Naive B cell (primary cell): Measurements from ENCODE around the gene TMEM181. TPM values are rescaled to one million over a fixed set of nuclear protein-coding genes. Genes with fewer than 3 reads are reported as not detected.
"Not testable (repeated sequence)": the region's sequence is repeated elsewhere in the genome, so short reads cannot be mapped to it uniquely, and the experiment has no call there.

Source experiments
- ATAC-seq, 2 donors: fragments of 150-1000 bp; cut with Tn5 transposase; 2 replicates each; pipeline ENCODE4 v1.10.0; 2021; ENCODE audit warnings: low read depth in 2 of 2, mild to moderate bottlenecking in 2 of 2, moderate library complexity in 2 of 2
- DNase-seq: peaks from one replicate; pipeline ENCODE4 v3.0.0; 2022
- H3K27ac Mint-ChIP-seq, 6 donors: one replicate each; pipeline ENCODE4 v1.8.0; 2020 to 2022; ENCODE audit warnings: mild to moderate bottlenecking in 6 of 6, mixed read lengths in 6 of 6, moderate library complexity in 5 of 6, inconsistent platforms in 2 of 6
- H3K27me3 Mint-ChIP-seq, 3 donors: one replicate each; pipeline ENCODE4 v1.8.0; 2021 to 2022; ENCODE audit warnings: mixed read lengths in 3 of 3, mild to moderate bottlenecking in 1 of 3
- H3K36me3 Mint-ChIP-seq, 2 donors: one replicate each; pipeline ENCODE4 v1.8.0; 2020 to 2022; ENCODE audit warnings: mixed read lengths in 2 of 2, inconsistent platforms in 1 of 2, mild to moderate bottlenecking in 1 of 2
- H3K4me1 Mint-ChIP-seq, 3 donors: one replicate each; pipeline ENCODE4 v1.8.0; 2020 to 2022; ENCODE audit warnings: mixed read lengths in 3 of 3, inconsistent platforms in 1 of 3, mild to moderate bottlenecking in 1 of 3, moderate library complexity in 1 of 3
- H3K4me3 Mint-ChIP-seq, 8 donors: one replicate each; pipeline ENCODE4 v1.8.0; 2020 to 2022; ENCODE audit warnings: mild to moderate bottlenecking in 8 of 8, mixed read lengths in 8 of 8, moderate library complexity in 8 of 8, inconsistent platforms in 2 of 8
- H3K9me3 Mint-ChIP-seq, 7 donors: one replicate each; pipeline ENCODE4 v1.8.0; 2020 to 2022; ENCODE audit warnings: mixed read lengths in 7 of 7, mild to moderate bottlenecking in 5 of 7, inconsistent platforms in 2 of 7, moderate library complexity in 1 of 7
- polyA plus RNA-seq, 6 donors: library from polyadenylated mRNA; unstranded; fragments of 300-500 nt; fragmentation: Illumina TruSeq; gene quantifications; one replicate each; pipeline ENCODE4 v1.2.3, GENCODE V29; 2021; ENCODE audit warnings: low read depth in 6 of 6

The TMEM181 gene
- polyA plus RNA-seq, 6 donors from 2014 or later = 1.9 to 2.4 (median 2.3) TPM

DNA sequence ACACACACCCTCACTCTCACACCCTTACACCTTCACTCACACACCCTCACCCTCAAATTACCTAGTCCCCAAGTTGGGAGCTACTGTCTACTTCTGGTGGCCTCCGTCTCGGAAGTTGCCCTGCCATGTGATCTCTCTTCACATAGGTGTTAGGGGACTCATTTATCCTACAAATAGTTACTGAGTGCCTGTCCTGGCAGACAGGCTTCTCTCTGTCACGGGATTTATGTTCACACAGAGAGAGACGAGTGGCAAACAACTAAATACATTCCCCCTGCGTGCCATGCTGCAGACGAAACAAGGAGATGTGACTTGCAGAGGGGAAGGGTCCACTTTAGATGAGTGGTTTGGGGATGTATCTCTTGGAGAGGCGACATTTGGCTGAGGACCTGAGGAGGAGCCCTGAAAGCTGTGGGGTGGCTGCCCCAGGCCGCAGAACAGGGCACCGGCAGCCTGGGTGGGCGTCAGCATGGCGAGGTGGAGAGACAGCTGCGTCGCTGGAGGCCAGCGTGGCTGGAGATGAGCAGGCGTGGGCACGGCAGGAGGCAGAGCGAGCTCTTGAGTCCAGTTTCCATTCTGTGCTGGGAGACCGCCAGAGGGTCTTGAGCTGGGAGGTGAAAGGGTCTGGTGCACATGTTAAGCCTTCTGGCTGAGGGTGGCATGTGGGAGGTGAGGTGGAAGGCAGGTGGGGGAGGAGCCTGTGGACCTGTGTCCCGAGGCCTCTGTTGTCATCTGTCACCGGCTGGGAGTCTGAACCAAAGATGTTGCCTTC is 67.5 kb downstream of the TMEM181 start:
- no peaks in the 10 kb centered on the region for H3K9me3 Mint-ChIP-seq

DNA sequence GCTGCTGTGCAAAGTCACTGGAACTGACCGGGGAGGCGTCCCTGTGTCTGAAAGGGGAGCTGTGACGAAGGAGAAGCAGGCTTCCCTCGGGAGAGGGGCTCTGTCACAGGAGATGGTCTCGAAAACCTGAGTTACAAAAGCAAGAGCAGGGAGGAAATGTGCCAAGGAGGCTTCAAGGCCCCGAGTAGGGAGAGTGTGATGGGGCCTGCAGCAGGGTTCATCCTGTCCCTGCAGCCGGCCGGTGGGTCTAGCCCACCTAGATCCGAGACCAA is 68.0 kb downstream of the TMEM181 start:
- H3K4me3 Mint-ChIP-seq = no peak overlapping the region
- H3K27ac Mint-ChIP-seq = peak overlapping the region in 1 of 6 donors; percentile 12
- ATAC-seq = no peak
- H3K27me3 Mint-ChIP-seq = no peaks in the 10 kb centered on the region
- peaks cover 0 to 17% (median 4%) of the 10 kb centered on the region in 3 donors for H3K4me1 Mint-ChIP-seq
- peaks cover 8 to 34% of the 10 kb centered on the region in 2 donors for H3K36me3 Mint-ChIP-seq
- H3K9me3 Mint-ChIP-seq = no peaks in the 10 kb centered on the region
- no peak for DNase-seq

More for the DNA sequence above, 67.5 kb downstream of the TMEM181 start:
- Mint-ChIP-seq H3K27me3 (no peaks in the 10 kb centered on the region), H3K4me3 (no peak overlapping the region), H3K27ac (peak overlapping the region in 4 of 6 donors; percentile 2 to 84 (median 47)), H3K36me3 (peaks cover 8 to 34% of the 10 kb centered on the region in 2 donors), H3K4me1 (peaks cover 0 to 17% (median 4%) of the 10 kb centered on the region in 3 donors)
- DNase-seq (no peak), ATAC-seq (no peak)

GRCh38 chr6:158628542-158628941 is 68.7 kb downstream of the TMEM181 start:
- no peaks in the 10 kb centered on the region for H3K9me3 Mint-ChIP-seq
- no peak overlapping the region for H3K4me3 Mint-ChIP-seq
- H3K4me1 Mint-ChIP-seq = peaks cover 0 to 17% (median 4%) of the 10 kb centered on the region in 3 donors
- no peak for DNase-seq
- peaks cover 8 to 34% of the 10 kb centered on the region in 2 donors for H3K36me3 Mint-ChIP-seq
- ATAC-seq = no peak
- no peaks in the 10 kb centered on the region for H3K27me3 Mint-ChIP-seq
- peak overlapping the region in 1 of 6 donors; percentile 41 for H3K27ac Mint-ChIP-seq

- Mint-ChIP-seq H3K27me3 (no peaks in the 10 kb centered on the region), H3K27ac (peak overlapping the region in 2 of 6 donors; percentile 6 to 79), H3K4me3 (no peak overlapping the region), H3K9me3 (no peaks in the 10 kb centered on the region), H3K36me3 (peaks cover 8 to 34% of the 10 kb centered on the region in 2 donors), H3K4me1 (peaks cover 0 to 17% (median 4%) of the 10 kb centered on the region in 3 donors)
- no peak for DNase-seq
- ATAC-seq = no peak
These were observed 69.7 kb downstream of the TMEM181 start for GRCh38 chr6:158629367-158630221.

GRCh38 chr6:158630938-158631616 is 71.2 kb downstream of the TMEM181 start:
- Mint-ChIP-seq H3K9me3 (no peaks in the 10 kb centered on the region), H3K4me1 (peaks cover 0 to 14% (median 4%) of the 10 kb centered on the region in 3 donors), H3K27ac (peak overlapping the region in 2 of 6 donors; percentile 28 to 38), H3K4me3 (no peak overlapping the region), H3K27me3 (no peaks in the 10 kb centered on the region), H3K36me3 (peaks cover 3 to 27% of the 10 kb centered on the region in 2 donors)
- DNase-seq (no peak), ATAC-seq (no peak)

GRCh38 chr6:158631678-158632537 is 72.0 kb downstream of the TMEM181 start:
- H3K27ac Mint-ChIP-seq = peak overlapping the region in 2 of 6 donors; percentile 28 to 34
- peaks cover 7 to 27% of the 10 kb centered on the region in 2 donors for H3K36me3 Mint-ChIP-seq
- H3K4me1 Mint-ChIP-seq = peaks cover 0 to 14% (median 2%) of the 10 kb centered on the region in 3 donors
- ATAC-seq (no peak), DNase-seq (no peak)
- no peaks in the 10 kb centered on the region for H3K9me3 Mint-ChIP-seq
- no peak overlapping the region for H3K4me3 Mint-ChIP-seq
- no peaks in the 10 kb centered on the region for H3K27me3 Mint-ChIP-seq

- ATAC-seq, H3K27ac Mint-ChIP-seq: not testable (repeated sequence)
These were observed 72.7 kb downstream of the TMEM181 start for GRCh38 chr6:158632538-158633119.

DNA sequence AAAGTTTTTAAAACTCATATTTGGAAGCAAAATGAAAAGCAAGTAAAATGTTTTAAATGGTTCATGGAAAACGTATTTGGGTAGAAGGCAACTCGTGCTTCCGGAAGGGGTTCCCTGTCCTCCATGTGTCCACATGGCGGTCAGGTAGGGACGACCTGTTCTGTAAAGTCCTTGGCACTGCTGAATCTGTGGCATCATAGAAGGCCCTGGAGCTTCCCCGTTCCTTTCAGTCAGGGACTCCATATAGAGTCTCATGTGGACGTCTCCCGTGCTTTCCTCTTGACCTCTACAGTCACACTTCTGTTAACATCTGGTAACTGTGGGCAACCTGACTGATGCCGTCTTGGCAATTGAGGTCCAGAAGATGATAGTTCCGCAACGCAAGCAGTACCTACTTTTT is 73.2 kb downstream of the TMEM181 start:
- Mint-ChIP-seq H3K36me3 (peaks cover 7 to 20% of the 10 kb centered on the region in 2 donors), H3K27ac (peak overlapping the region in 1 of 6 donors; percentile 6), H3K4me3 (no peak overlapping the region), H3K9me3 (no peaks in the 10 kb centered on the region), H3K4me1 (peaks cover 0 to 6% (median 0%) of the 10 kb centered on the region in 3 donors), H3K27me3 (no peaks in the 10 kb centered on the region)
- ATAC-seq (no peak), DNase-seq (no peak)

More at GRCh38 chr6:158632538-158633119, 72.7 kb downstream of the TMEM181 start:
- H3K9me3 Mint-ChIP-seq, H3K4me3 Mint-ChIP-seq, DNase-seq, H3K27me3 Mint-ChIP-seq: not testable (repeated sequence)
- Mint-ChIP-seq H3K4me1 (peaks cover 0 to 10% (median 0%) of the 10 kb centered on the region in 3 donors), H3K36me3 (peaks cover 7 to 20% of the 10 kb centered on the region in 2 donors)

GRCh38 chr6:158634695-158635426 is 75.0 kb downstream of the TMEM181 start:
- no peaks in the 10 kb centered on the region for H3K27me3 Mint-ChIP-seq
- H3K9me3 Mint-ChIP-seq = no peaks in the 10 kb centered on the region
- H3K36me3 Mint-ChIP-seq = peaks cover 7 to 20% of the 10 kb centered on the region in 2 donors
- H3K4me3 Mint-ChIP-seq = no peak overlapping the region
- H3K27ac Mint-ChIP-seq = peak overlapping the region in 1 of 6 donors; percentile 9
- peaks cover 5 to 13% (median 7%) of the 10 kb centered on the region in 3 donors for H3K4me1 Mint-ChIP-seq
- no peak for ATAC-seq
- no peak for DNase-seq

DNA sequence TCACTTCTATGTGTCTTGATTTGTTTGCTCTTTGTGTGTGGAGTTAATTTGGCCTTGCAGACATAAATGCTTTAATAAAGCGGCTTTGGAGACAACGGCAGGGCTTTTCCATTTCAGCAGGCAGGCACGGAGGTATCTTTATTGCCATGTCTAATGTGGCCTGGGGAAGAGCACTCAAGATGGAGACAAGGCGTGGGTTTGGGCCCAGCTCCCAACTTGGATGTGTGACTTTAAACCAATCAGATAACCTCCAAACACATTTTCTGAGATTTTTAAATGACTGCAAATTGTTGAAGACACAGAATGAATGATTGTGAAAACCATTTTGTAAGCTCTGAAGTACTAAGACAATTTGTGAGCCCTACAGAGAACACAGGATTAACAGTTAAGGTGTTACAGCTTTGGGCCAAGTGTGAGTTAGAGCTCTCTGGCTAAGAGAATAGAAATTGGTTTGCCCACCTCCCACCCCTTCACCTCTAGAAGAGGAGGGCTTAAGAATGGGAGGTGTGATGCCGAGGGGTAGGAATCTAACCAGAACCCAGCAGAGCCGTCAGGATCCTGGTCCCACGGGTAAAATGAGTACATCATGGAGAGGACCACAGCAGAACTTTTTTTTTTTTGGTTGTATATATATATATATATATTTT is 75.7 kb downstream of the TMEM181 start:
- Mint-ChIP-seq H3K9me3 (no peaks in the 10 kb centered on the region), H3K4me3 (no peak overlapping the region), H3K4me1 (peaks cover 9 to 20% (median 12%) of the 10 kb centered on the region in 3 donors), H3K27ac (peak overlapping the region in 1 of 6 donors; percentile 47), H3K36me3 (peaks cover 7 to 24% of the 10 kb centered on the region in 2 donors), H3K27me3 (no peaks in the 10 kb centered on the region)
- DNase-seq = no peak
- ATAC-seq = no peak

- Mint-ChIP-seq H3K27ac (peak overlapping the region in 1 of 6 donors; percentile 33), H3K36me3 (peaks cover 7 to 21% of the 10 kb centered on the region in 2 donors), H3K27me3 (no peaks in the 10 kb centered on the region), H3K9me3 (no peaks in the 10 kb centered on the region), H3K4me1 (peaks cover 11 to 28% (median 14%) of the 10 kb centered on the region in 3 donors), H3K4me3 (no peak overlapping the region)
- no peak for DNase-seq
- ATAC-seq = no peak
These were observed 76.9 kb downstream of the TMEM181 start for GRCh38 chr6:158636778-158637177.
